Naive B cell (primary cell): ENCODE measurements around the gene GRIK4. TPM values are rescaled to one million over a fixed set of nuclear protein-coding genes. Genes with fewer than 3 reads are reported as not detected.

Experiments
- ATAC-seq, 2 donors: fragments of 150-1000 bp; cut with Tn5 transposase; 2 replicates each; pipeline ENCODE4 v1.10.0; 2021; ENCODE audit warnings: low read depth in 2 of 2, mild to moderate bottlenecking in 2 of 2, moderate library complexity in 2 of 2
- DNase-seq: peaks from one replicate; pipeline ENCODE4 v3.0.0; 2022
- H3K27ac Mint-ChIP-seq, 6 donors: one replicate each; pipeline ENCODE4 v1.8.0; 2020 to 2022; ENCODE audit warnings: mild to moderate bottlenecking in 6 of 6, mixed read lengths in 6 of 6, moderate library complexity in 5 of 6, inconsistent platforms in 2 of 6
- H3K27me3 Mint-ChIP-seq, 3 donors: one replicate each; pipeline ENCODE4 v1.8.0; 2021 to 2022; ENCODE audit warnings: mixed read lengths in 3 of 3, mild to moderate bottlenecking in 1 of 3
- H3K36me3 Mint-ChIP-seq, 2 donors: one replicate each; pipeline ENCODE4 v1.8.0; 2020 to 2022; ENCODE audit warnings: mixed read lengths in 2 of 2, inconsistent platforms in 1 of 2, mild to moderate bottlenecking in 1 of 2
- H3K4me1 Mint-ChIP-seq, 3 donors: one replicate each; pipeline ENCODE4 v1.8.0; 2020 to 2022; ENCODE audit warnings: mixed read lengths in 3 of 3, inconsistent platforms in 1 of 3, mild to moderate bottlenecking in 1 of 3, moderate library complexity in 1 of 3
- H3K4me3 Mint-ChIP-seq, 8 donors: one replicate each; pipeline ENCODE4 v1.8.0; 2020 to 2022; ENCODE audit warnings: mild to moderate bottlenecking in 8 of 8, mixed read lengths in 8 of 8, moderate library complexity in 8 of 8, inconsistent platforms in 2 of 8
- H3K9me3 Mint-ChIP-seq, 7 donors: one replicate each; pipeline ENCODE4 v1.8.0; 2020 to 2022; ENCODE audit warnings: mixed read lengths in 7 of 7, mild to moderate bottlenecking in 5 of 7, inconsistent platforms in 2 of 7, moderate library complexity in 1 of 7
- polyA plus RNA-seq, 6 donors: library from polyadenylated mRNA; unstranded; fragments of 300-500 nt; fragmentation: Illumina TruSeq; gene quantifications; one replicate each; pipeline ENCODE4 v1.2.3, GENCODE V29; 2021; ENCODE audit warnings: low read depth in 6 of 6

The GRIK4 gene
- polyA plus RNA-seq = under 1 TPM in 1 of 6 donors, not detected in 5; 0.18 TPM

GRCh38 chr11:120511116-120511819 lies at the start of gene GRIK4:
TSS of gene GRIK4 (plus strand) at chr11:120511748. CDS start at chr11:120660319, 148,571 bp downstream.
- H3K27me3 Mint-ChIP-seq = peaks cover 62 to 80% (median 73%) of the 10 kb centered on the region in 3 donors
- no peaks in the 10 kb centered on the region for H3K36me3 Mint-ChIP-seq
- H3K27ac Mint-ChIP-seq = peak within 1 kb of the TSS in 1 of 6 donors; percentile 60
- peak; percentile 70 for DNase-seq
- peak; percentile 88 to 90 for ATAC-seq
- H3K4me1 Mint-ChIP-seq = peaks cover 0 to 7% (median 3%) of the 10 kb centered on the region in 3 donors
- H3K4me3 Mint-ChIP-seq = peak within 1 kb of the TSS in 6 of 8 donors; percentile 1 to 77 (median 42)
- H3K9me3 Mint-ChIP-seq = no peaks in the 10 kb centered on the region

- H3K27ac Mint-ChIP-seq = no peak overlapping the region
- no peaks in the 10 kb centered on the region for H3K27me3 Mint-ChIP-seq
- H3K9me3 Mint-ChIP-seq = no peaks in the 10 kb centered on the region
- DNase-seq = no peak
- H3K4me3 Mint-ChIP-seq = no peak overlapping the region
- no peak for ATAC-seq
- no peaks in the 10 kb centered on the region for H3K4me1 Mint-ChIP-seq
- peaks cover 35 to 53% of the 10 kb centered on the region in 2 donors for H3K36me3 Mint-ChIP-seq
These were observed 48.7 kb upstream of the GRIK4 start for GRCh38 chr11:120462825-120463224.

- Mint-ChIP-seq H3K4me1 (no peaks in the 10 kb centered on the region), H3K4me3 (no peak overlapping the region), H3K36me3 (peaks cover 26 to 47% of the 10 kb centered on the region in 2 donors), H3K9me3 (no peaks in the 10 kb centered on the region), H3K27me3 (no peaks in the 10 kb centered on the region), H3K27ac (no peak overlapping the region)
- DNase-seq (no peak), ATAC-seq (no peak)
These were observed 45.5 kb upstream of the GRIK4 start for GRCh38 chr11:120465921-120466534.

GRCh38 chr11:120467627-120468026 lies 43.9 kb upstream of the GRIK4 start:
- Mint-ChIP-seq H3K4me1 (peaks cover 0 to 4% (median 0%) of the 10 kb centered on the region in 3 donors), H3K36me3 (peaks cover 19 to 44% of the 10 kb centered on the region in 2 donors), H3K27ac (no peak overlapping the region), H3K27me3 (no peaks in the 10 kb centered on the region), H3K4me3 (no peak overlapping the region), H3K9me3 (no peaks in the 10 kb centered on the region)
- no peak for DNase-seq
- ATAC-seq = no peak

GRCh38 chr11:120471131-120471530 lies 40.4 kb upstream of the GRIK4 start:
- H3K27me3 Mint-ChIP-seq = no peaks in the 10 kb centered on the region
- H3K4me1 Mint-ChIP-seq = peaks cover 0 to 4% (median 0%) of the 10 kb centered on the region in 3 donors
- H3K36me3 Mint-ChIP-seq = peaks cover 15 to 28% of the 10 kb centered on the region in 2 donors
- no peak overlapping the region for H3K27ac Mint-ChIP-seq
- ATAC-seq (no peak), DNase-seq (no peak)
- H3K9me3 Mint-ChIP-seq = no peaks in the 10 kb centered on the region
- no peak overlapping the region for H3K4me3 Mint-ChIP-seq

GRCh38 chr11:120471994-120472393 lies 39.6 kb upstream of the GRIK4 start:
- ATAC-seq (no peak), DNase-seq (no peak)
- Mint-ChIP-seq H3K36me3 (peaks cover 20 to 28% of the 10 kb centered on the region in 2 donors), H3K4me3 (no peak overlapping the region), H3K4me1 (peaks cover 0 to 4% (median 0%) of the 10 kb centered on the region in 3 donors), H3K27me3 (no peaks in the 10 kb centered on the region), H3K27ac (no peak overlapping the region), H3K9me3 (no peaks in the 10 kb centered on the region)

- ATAC-seq (no peak), DNase-seq (no peak)
- H3K36me3 Mint-ChIP-seq = peaks cover 27 to 31% of the 10 kb centered on the region in 2 donors
- no peak overlapping the region for H3K27ac Mint-ChIP-seq
- no peak overlapping the region for H3K4me3 Mint-ChIP-seq
- H3K4me1 Mint-ChIP-seq = peaks cover 0 to 4% (median 0%) of the 10 kb centered on the region in 3 donors
- H3K27me3 Mint-ChIP-seq = no peaks in the 10 kb centered on the region
- no peaks in the 10 kb centered on the region for H3K9me3 Mint-ChIP-seq
These were observed 38.0 kb upstream of the GRIK4 start for GRCh38 chr11:120473503-120473902.

- H3K27me3 Mint-ChIP-seq = no peaks in the 10 kb centered on the region
- ATAC-seq (no peak), DNase-seq (no peak)
- H3K9me3 Mint-ChIP-seq = no peaks in the 10 kb centered on the region
- no peak overlapping the region for H3K4me3 Mint-ChIP-seq
- H3K4me1 Mint-ChIP-seq = no peaks in the 10 kb centered on the region
- H3K36me3 Mint-ChIP-seq = peaks cover 24 to 36% of the 10 kb centered on the region in 2 donors
- no peak overlapping the region for H3K27ac Mint-ChIP-seq
These were observed 29.4 kb upstream of the GRIK4 start for GRCh38 chr11:120482149-120482548.

GRCh38 chr11:120484722-120485121 lies 26.8 kb upstream of the GRIK4 start:
- Mint-ChIP-seq H3K36me3 (peaks cover 13 to 23% of the 10 kb centered on the region in 2 donors), H3K4me3 (no peak overlapping the region), H3K27me3 (no peaks in the 10 kb centered on the region), H3K9me3 (no peaks in the 10 kb centered on the region), H3K4me1 (no peaks in the 10 kb centered on the region), H3K27ac (no peak overlapping the region)
- DNase-seq (no peak), ATAC-seq (no peak)

- Mint-ChIP-seq H3K27me3 (no peaks in the 10 kb centered on the region), H3K4me1 (no peaks in the 10 kb centered on the region), H3K27ac (no peak overlapping the region), H3K36me3 (peaks cover 13% of the 10 kb centered on the region in 2 donors), H3K9me3 (no peaks in the 10 kb centered on the region), H3K4me3 (no peak overlapping the region)
- ATAC-seq (no peak), DNase-seq (no peak)
These were observed 25.4 kb upstream of the GRIK4 start for GRCh38 chr11:120486138-120486537.

GRCh38 chr11:120489799-120490198 lies 21.7 kb upstream of the GRIK4 start:
- no peak overlapping the region for H3K27ac Mint-ChIP-seq
- H3K27me3 Mint-ChIP-seq = no peaks in the 10 kb centered on the region

GRCh38 chr11:120492486-120492885 lies 19.1 kb upstream of the GRIK4 start:
- Mint-ChIP-seq H3K4me1 (no peaks in the 10 kb centered on the region), H3K27ac (no peak overlapping the region), H3K36me3 (no peaks in the 10 kb centered on the region), H3K27me3 (peaks cover 6 to 9% (median 7%) of the 10 kb centered on the region in 3 donors), H3K9me3 (no peaks in the 10 kb centered on the region), H3K4me3 (no peak overlapping the region)
- ATAC-seq (no peak), DNase-seq (no peak)

More at GRCh38 chr11:120489799-120490198, 21.7 kb upstream of the GRIK4 start:
- no peak overlapping the region for H3K4me3 Mint-ChIP-seq
- no peak for ATAC-seq
- no peaks in the 10 kb centered on the region for H3K9me3 Mint-ChIP-seq
- H3K4me1 Mint-ChIP-seq = no peaks in the 10 kb centered on the region
- no peak for DNase-seq
- H3K36me3 Mint-ChIP-seq = peaks cover 7 to 9% of the 10 kb centered on the region in 2 donors

GRCh38 chr11:120494595-120494994 lies 17.0 kb upstream of the GRIK4 start:
- Mint-ChIP-seq H3K27me3 (peaks cover 6 to 24% (median 19%) of the 10 kb centered on the region in 3 donors), H3K4me1 (no peaks in the 10 kb centered on the region), H3K36me3 (no peaks in the 10 kb centered on the region), H3K27ac (no peak overlapping the region), H3K4me3 (no peak overlapping the region), H3K9me3 (no peaks in the 10 kb centered on the region)
- ATAC-seq = no peak
- DNase-seq = no peak

GRCh38 chr11:120499088-120499487 lies 12.5 kb upstream of the GRIK4 start:
- Mint-ChIP-seq H3K27me3 (peaks cover 43 to 53% (median 44%) of the 10 kb centered on the region in 3 donors), H3K4me3 (no peak overlapping the region), H3K27ac (no peak overlapping the region), H3K36me3 (no peaks in the 10 kb centered on the region), H3K4me1 (no peaks in the 10 kb centered on the region), H3K9me3 (no peaks in the 10 kb centered on the region)
- no peak for ATAC-seq
- no peak for DNase-seq
